Gastroesophageal sphincter (tissue), 4 donors: Measurements from ENCODE around the gene GALNT17. TPM values are rescaled to one million over a fixed set of nuclear protein-coding genes. Genes with fewer than 3 reads are reported as not detected.
A peak's percentile ranks its signal among the peaks of the same experiment; 100 is the strongest.

Experiments used
- ATAC-seq: fragments of 150-250 bp; one replicate; pipeline ENCODE4 v1.9.1; 2016; ENCODE audit warnings: mild to moderate bottlenecking, moderate library complexity
- H3K27ac ChIP-seq, 4 donors: fragments of 200-600 bp; sonication (generic) in 3 of 4; 1 replicate in 3 of 4; 2 replicates in 1 of 4; pipeline ENCODE4 v1.5.1; 2016 to 2019
- H3K27me3 ChIP-seq: fragments of 200-600 bp; sonication (generic); one replicate; pipeline ENCODE4 v1.5.1; 2019
- H3K36me3 ChIP-seq, 2 donors: fragments of 200-600 bp; sonication (generic); one replicate each; pipeline ENCODE4 v1.5.1; 2019; ENCODE audit warnings: control low read depth in 1 of 2
- H3K4me1 ChIP-seq, 3 donors: fragments of 200-600 bp; sonication (generic); 1 replicate in 2 of 3; 2 replicates in 1 of 3; pipeline ENCODE4 v1.5.1; 2016 to 2019; ENCODE audit warnings: control low read depth in 2 of 3
- H3K4me3 ChIP-seq, 2 donors: fragments of 200-600 bp; sonication (generic); one replicate each; pipeline ENCODE4 v1.5.1; 2019; ENCODE audit warnings: mild to moderate bottlenecking in 1 of 2, moderate library complexity in 1 of 2
- H3K9me3 ChIP-seq, 3 donors: fragments of 200-600 bp; sonication (generic); one replicate each; pipeline ENCODE4 v1.5.1; 2017 to 2019; ENCODE audit warnings: control low read depth in 2 of 3
- EP300 ChIP-seq: sonication (generic); formaldehyde crosslinking; IDR thresholded peaks from one replicate; pipeline ENCODE4 v1.6.1; 2017; ENCODE audit warnings: antibody characterized with exemption, mild to moderate bottlenecking
- POLR2A ChIP-seq, 2 donors: fragments of 450-650 bp; IDR thresholded peaks; one replicate each; pipeline ENCODE4 v1.6.1; 2017; ENCODE audit warnings: antibody characterized with exemption in 2 of 2, mild to moderate bottlenecking in 2 of 2, moderate library complexity in 1 of 2
- POLR2AphosphoS5 ChIP-seq: sonication (generic); formaldehyde crosslinking; IDR thresholded peaks from one replicate; pipeline ENCODE4 v1.6.1; 2017; ENCODE audit warnings: antibody characterized with exemption
- WGBS, 2 donors: methylation state at CpG; one replicate each; pipeline ENCODE4 v1.1.5; 2018; ENCODE audit warnings: low coverage in 1 of 2; 5-methylcytosine and 5-hydroxymethylcytosine counted together
- total RNA-seq, 4 donors: library from RNA; depleted of rRNA; stranded (reverse); fragments of >200 nt; gene quantifications; one replicate each; pipeline ENCODE4 v1.1.0, GENCODE V29; 2016
- TF ChIP-seq, protein P1 (sequence below), 4 experiments: fragments of 200-600 bp in 2 of 4; fragments of 450-650 bp in 2 of 4; sonication (generic) in 1 of 4; IDR thresholded peaks; one replicate each; pipeline ENCODE4 v1.5.1; 2017 to 2019; ENCODE audit warnings: antibody characterized with exemption in 4 of 4, mild to moderate bottlenecking in 2 of 4, moderate library complexity in 2 of 4

GALNT17 gene
- total RNA-seq, 4 donors from 2014 or later = 16.7 to 93.2 (median 34.8) TPM

GRCh38 chr7:71239586-71240268 is 107.8 kb downstream of the GALNT17 start:
- no peaks in the 10 kb centered on the region for H3K36me3 ChIP-seq
- H3K4me3 ChIP-seq = no peak overlapping the region
- no peaks in the 10 kb centered on the region for H3K9me3 ChIP-seq
- WGBS, 2 donors = 19 to 32% methylated on average over 8 of the region's 8 CpGs
- ATAC-seq = peak; percentile 29
- peaks cover 0 to 83% (median 35%) of the 10 kb centered on the region in 3 donors for H3K4me1 ChIP-seq
- TF ChIP-seq POLR2AphosphoS5 (no peak), POLR2A (IDR thresholded peaks at IDR 0.05) (no peak), EP300 (no peak)
- TF ChIP-seq, protein P1, sequence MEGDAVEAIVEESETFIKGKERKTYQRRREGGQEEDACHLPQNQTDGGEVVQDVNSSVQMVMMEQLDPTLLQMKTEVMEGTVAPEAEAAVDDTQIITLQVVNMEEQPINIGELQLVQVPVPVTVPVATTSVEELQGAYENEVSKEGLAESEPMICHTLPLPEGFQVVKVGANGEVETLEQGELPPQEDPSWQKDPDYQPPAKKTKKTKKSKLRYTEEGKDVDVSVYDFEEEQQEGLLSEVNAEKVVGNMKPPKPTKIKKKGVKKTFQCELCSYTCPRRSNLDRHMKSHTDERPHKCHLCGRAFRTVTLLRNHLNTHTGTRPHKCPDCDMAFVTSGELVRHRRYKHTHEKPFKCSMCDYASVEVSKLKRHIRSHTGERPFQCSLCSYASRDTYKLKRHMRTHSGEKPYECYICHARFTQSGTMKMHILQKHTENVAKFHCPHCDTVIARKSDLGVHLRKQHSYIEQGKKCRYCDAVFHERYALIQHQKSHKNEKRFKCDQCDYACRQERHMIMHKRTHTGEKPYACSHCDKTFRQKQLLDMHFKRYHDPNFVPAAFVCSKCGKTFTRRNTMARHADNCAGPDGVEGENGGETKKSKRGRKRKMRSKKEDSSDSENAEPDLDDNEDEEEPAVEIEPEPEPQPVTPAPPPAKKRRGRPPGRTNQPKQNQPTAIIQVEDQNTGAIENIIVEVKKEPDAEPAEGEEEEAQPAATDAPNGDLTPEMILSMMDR (IDR thresholded peaks at IDR 0.05) = no peak
- no peaks in the 10 kb centered on the region for H3K27me3 ChIP-seq
- H3K27ac ChIP-seq = peak overlapping the region; percentile 78 to 86 (median 84)

DNA sequence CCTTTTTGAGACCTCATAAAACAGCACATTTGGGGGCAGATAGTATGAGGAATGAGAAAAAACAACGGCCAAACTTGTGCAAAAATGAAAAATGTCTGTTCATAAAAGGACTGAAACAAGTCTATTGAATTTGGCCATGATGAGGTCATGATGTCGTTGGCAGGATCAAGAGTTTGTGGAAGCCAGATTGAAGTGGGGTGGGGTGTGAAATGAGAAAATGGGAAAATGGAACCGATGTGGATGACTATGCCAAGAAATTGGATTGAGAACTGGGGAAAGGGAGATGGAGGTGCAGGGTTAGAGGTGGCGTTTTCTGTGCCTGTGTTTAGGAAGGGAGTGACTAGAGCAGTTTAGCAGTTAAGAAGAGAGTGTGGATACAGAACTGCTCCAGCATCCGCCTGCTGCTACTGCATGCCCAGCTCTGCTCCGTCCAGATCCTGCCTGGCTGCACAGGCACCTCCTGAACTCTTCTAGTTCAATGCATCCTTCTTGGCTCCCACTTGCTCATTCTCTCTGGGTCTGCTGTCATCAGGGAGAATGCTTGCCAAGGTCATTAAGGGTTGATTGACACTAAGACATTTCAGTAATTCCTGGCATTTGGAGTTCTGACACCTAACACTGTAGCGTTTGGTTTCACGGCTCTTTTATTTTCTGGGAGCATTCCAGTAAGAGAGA is 111.9 kb downstream of the GALNT17 start:
- no peak for TF ChIP-seq EP300
- ATAC-seq = peak; percentile 46
- H3K36me3 ChIP-seq = no peaks in the 10 kb centered on the region
- no peaks in the 10 kb centered on the region for H3K27me3 ChIP-seq
- peak overlapping the region in 3 of 4 donors; percentile 13 to 71 (median 70) for H3K27ac ChIP-seq
- WGBS, 2 donors = 31 to 44% methylated on average over 7 to 8 of the region's 8 CpGs
- no peaks in the 10 kb centered on the region for H3K9me3 ChIP-seq
- no peak overlapping the region for H3K4me3 ChIP-seq
- peaks cover 0 to 46% (median 10%) of the 10 kb centered on the region in 3 donors for H3K4me1 ChIP-seq

DNA sequence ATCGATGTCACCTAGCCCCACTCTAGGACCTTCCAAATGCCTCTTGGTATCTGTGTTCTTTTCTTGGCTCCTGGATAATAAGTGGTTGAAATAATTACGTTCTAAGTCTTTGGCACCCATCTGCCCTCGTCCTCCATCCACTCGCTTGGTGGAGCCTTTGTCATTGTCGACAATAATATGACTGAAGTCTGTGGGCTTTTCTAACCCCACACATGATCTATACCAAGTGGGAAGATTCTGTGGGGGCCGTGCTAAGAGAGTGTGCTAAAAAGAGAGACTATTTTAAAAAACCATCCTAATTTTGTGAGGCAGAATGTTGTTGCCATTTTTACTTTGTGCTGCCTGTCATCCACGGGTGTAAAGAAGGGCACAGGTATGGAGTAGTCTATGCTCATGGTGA is 113.1 kb downstream of the GALNT17 start:
- H3K4me1 ChIP-seq = peaks cover 0 to 34% (median 5%) of the 10 kb centered on the region in 3 donors
- TF ChIP-seq POLR2A (IDR thresholded peaks at IDR 0.05) (no peak), POLR2AphosphoS5 (no peak), EP300 (no peak)
- TF ChIP-seq, protein P1 (IDR thresholded peaks at IDR 0.05) = no peak
- ATAC-seq = no peak
- no peaks in the 10 kb centered on the region for H3K27me3 ChIP-seq
- WGBS, 2 donors = 82 to 88% methylated on average over 2 to 7 of the region's 7 CpGs
- no peaks in the 10 kb centered on the region for H3K36me3 ChIP-seq
- H3K9me3 ChIP-seq = no peaks in the 10 kb centered on the region
- peak overlapping the region in 1 of 4 donors; percentile 6 for H3K27ac ChIP-seq
- H3K4me3 ChIP-seq = no peak overlapping the region

DNA sequence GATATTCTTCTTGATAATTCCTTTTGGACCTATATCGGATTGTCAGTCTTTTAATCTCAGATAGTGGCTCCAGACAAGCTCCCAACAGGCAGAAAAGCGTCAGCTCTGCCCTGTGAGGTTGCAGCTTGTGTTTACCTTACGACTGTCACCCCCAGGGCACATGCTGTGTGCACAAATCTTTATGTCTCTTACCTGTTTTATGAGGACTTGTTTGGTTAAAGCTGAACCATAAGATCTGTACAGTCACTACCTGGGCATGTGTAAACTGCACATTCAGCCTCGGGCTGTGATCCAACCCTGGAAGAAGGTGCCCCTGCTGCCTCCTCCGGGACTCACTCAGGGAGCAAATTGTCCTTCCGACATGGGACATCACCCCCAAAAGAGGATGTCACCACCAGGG is 119.8 kb downstream of the GALNT17 start:
- no peaks in the 10 kb centered on the region for H3K27me3 ChIP-seq
- H3K4me3 ChIP-seq = no peak overlapping the region
- H3K36me3 ChIP-seq = no peaks in the 10 kb centered on the region
- TF ChIP-seq POLR2A (IDR thresholded peaks at IDR 0.05) (no peak), EP300 (no peak)
- ATAC-seq = no peak
- 71 to 81% methylated on average over 4 to 5 of the region's 6 CpGs for WGBS, 2 donors
- H3K9me3 ChIP-seq = no peaks in the 10 kb centered on the region
- H3K4me1 ChIP-seq = no peaks in the 10 kb centered on the region
- H3K27ac ChIP-seq = no peak overlapping the region

DNA sequence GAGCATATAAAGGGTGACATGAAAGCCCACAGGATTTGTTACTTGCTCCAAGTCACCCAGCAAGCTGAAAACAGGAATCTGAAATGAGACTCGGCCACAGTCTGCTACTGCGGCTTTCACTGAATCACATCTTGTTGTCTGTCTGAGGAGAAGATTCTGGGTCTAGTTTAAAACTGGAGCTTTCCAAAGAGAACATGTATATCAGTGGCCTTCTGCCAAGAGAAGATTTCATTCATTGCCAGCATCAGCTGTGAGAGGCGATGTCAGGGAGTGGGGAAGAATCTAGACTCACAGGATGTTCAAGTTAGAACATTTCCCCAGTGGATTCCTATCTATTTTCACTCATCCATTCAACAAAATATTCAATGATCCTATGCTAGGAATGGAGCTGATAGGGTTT is 122.8 kb downstream of the GALNT17 start:
- no peaks in the 10 kb centered on the region for H3K4me1 ChIP-seq
- H3K4me3 ChIP-seq = no peak overlapping the region
- ATAC-seq = no peak
- no peak overlapping the region for H3K27ac ChIP-seq
- TF ChIP-seq POLR2AphosphoS5 = no peak
- TF ChIP-seq EP300 = no peak
- TF ChIP-seq POLR2A (IDR thresholded peaks at IDR 0.05) = no peak
- TF ChIP-seq, protein P1 (IDR thresholded peaks at IDR 0.05) = no peak
- H3K27me3 ChIP-seq = no peaks in the 10 kb centered on the region
- 66 to 87% methylated on average over 2 to 3 of the region's 3 CpGs for WGBS, 2 donors
- no peaks in the 10 kb centered on the region for H3K36me3 ChIP-seq
- no peaks in the 10 kb centered on the region for H3K9me3 ChIP-seq
